HEK293 (cell line): ENCODE measurements around the gene KLHL17.

ENCODE experiments used
- CTCF ChIA-PET: fragments of 350-600 bp; formaldehyde crosslinking; extraction: SDS; loops from one replicate; lab custom pipeline; 2021; ENCODE audit warnings: antibody characterized with exemption; lab: Yijun Ruan, JAX
- POLR2A ChIA-PET: fragments of 300-600 bp; formaldehyde crosslinking; extraction: SDS; loops from one replicate; lab custom pipeline; 2020; ENCODE audit warnings: antibody characterized with exemption, inconsistent platforms; lab: Yijun Ruan, JAX
- H3K27ac ChIP-seq: fragments of 200-500 bp; sonication (Bioruptor generic); 2 replicates; pipeline ENCODE4 v1.5.1; 2014; ENCODE audit warnings: low read depth, low read length, control low read depth, inconsistent platforms; ENCODE audit errors: extremely low read depth
- H3K36me3 ChIP-seq, 2 experiments: fragments of 200-500 bp in 1 of 2; sonication (Bioruptor generic) in 1 of 2; 1 replicate in 1 of 2; 2 replicates in 1 of 2; pipeline ENCODE4 v1.5.1; 2014 to 2017; ENCODE audit warnings: inconsistent platforms in 2 of 2, low read length in 2 of 2; ENCODE audit not compliant: control insufficient read depth in 2 of 2, insufficient read depth in 1 of 2
- H3K4me1 ChIP-seq: fragments of 200-500 bp; sonication (Bioruptor generic); 2 replicates; pipeline ENCODE4 v1.5.1; 2014; ENCODE audit warnings: mild to moderate bottlenecking, low read length, inconsistent platforms; ENCODE audit not compliant: control insufficient read depth, insufficient read depth
- H3K4me3 ChIP-seq: 2 replicates; pipeline ENCODE4 v1.5.1; 2011; ENCODE audit warnings: low read depth, mild to moderate bottlenecking, control low read depth, low read length, moderate library complexity
- H3K9me3 ChIP-seq: fragments of 200-500 bp; sonication (Bioruptor generic); 2 replicates; pipeline ENCODE4 v1.5.1; 2014; ENCODE audit warnings: low read depth, low read length, inconsistent platforms; ENCODE audit not compliant: control insufficient read depth, insufficient read depth
- MYNN ChIP-seq: fragments of 450-650 bp; formaldehyde crosslinking; IDR thresholded peaks from 2 replicates; pipeline ENCODE4 v1.5.1; 2016; ENCODE audit warnings: missing biosample characterization, missing genetic modification characterization, borderline replicate concordance
- SCRT2 ChIP-seq: fragments of 450-650 bp; formaldehyde crosslinking; IDR thresholded peaks from 2 replicates; pipeline ENCODE4 v1.5.1; 2016; ENCODE audit warnings: missing biosample characterization, missing genetic modification characterization
- YY2 ChIP-seq: fragments of 450-650 bp; formaldehyde crosslinking; IDR thresholded peaks from 2 replicates; pipeline ENCODE4 v1.5.1; 2016; ENCODE audit warnings: missing biosample characterization, missing genetic modification characterization
- ZBTB21 ChIP-seq: fragments of 450-650 bp; formaldehyde crosslinking; IDR thresholded peaks from 2 replicates; pipeline ENCODE4 v1.5.1; 2017; ENCODE audit warnings: missing biosample characterization, missing genetic modification characterization
- ZFHX2 ChIP-seq: fragments of 450-650 bp; formaldehyde crosslinking; conservative IDR thresholded peaks from 2 replicates; pipeline ENCODE4 v1.5.1; 2016; ENCODE audit warnings: missing biosample characterization, missing genetic modification characterization
- ZNF157 ChIP-seq: fragments of 450-650 bp; formaldehyde crosslinking; IDR thresholded peaks from 2 replicates; pipeline ENCODE4 v1.5.1; 2016; ENCODE audit warnings: missing biosample characterization, missing genetic modification characterization
- ZNF2 ChIP-seq: fragments of 450-650 bp; formaldehyde crosslinking; IDR thresholded peaks from 2 replicates; pipeline ENCODE4 v1.5.1; 2016; ENCODE audit warnings: missing biosample characterization, missing genetic modification characterization
- ZNF266 ChIP-seq: fragments of 450-650 bp; formaldehyde crosslinking; IDR thresholded peaks from 2 replicates; pipeline ENCODE4 v1.5.1; 2016; ENCODE audit warnings: missing biosample characterization, missing genetic modification characterization, low read depth
- ZNF311 ChIP-seq: fragments of 450-650 bp; formaldehyde crosslinking; IDR thresholded peaks from 2 replicates; pipeline ENCODE4 v1.5.1; 2017; ENCODE audit warnings: missing biosample characterization, missing genetic modification characterization, borderline replicate concordance
- ZNF366 ChIP-seq: fragments of 450-650 bp; formaldehyde crosslinking; conservative IDR thresholded peaks from 2 replicates; pipeline ENCODE4 v1.5.1; 2016; ENCODE audit warnings: missing biosample characterization, missing genetic modification characterization
- ZNF416 ChIP-seq: fragments of 450-650 bp; formaldehyde crosslinking; IDR thresholded peaks from 2 replicates; pipeline ENCODE4 v1.5.1; 2016; ENCODE audit warnings: missing biosample characterization, missing genetic modification characterization
- ZNF423 ChIP-seq: fragments of 450-650 bp; formaldehyde crosslinking; IDR thresholded peaks from 2 replicates; pipeline ENCODE4 v1.5.1; 2016; ENCODE audit warnings: missing biosample characterization, missing genetic modification characterization
- ZNF426 ChIP-seq: fragments of 450-650 bp; formaldehyde crosslinking; IDR thresholded peaks from 2 replicates; pipeline ENCODE4 v1.5.1; 2017; ENCODE audit warnings: missing biosample characterization, missing genetic modification characterization, mild to moderate bottlenecking, inconsistent platforms, moderate library complexity
- ZNF473 ChIP-seq: fragments of 450-650 bp; formaldehyde crosslinking; IDR thresholded peaks from 2 replicates; pipeline ENCODE4 v1.5.1; 2017; ENCODE audit warnings: missing biosample characterization, missing genetic modification characterization
- ZNF544 ChIP-seq: fragments of 450-650 bp; formaldehyde crosslinking; IDR thresholded peaks from 2 replicates; pipeline ENCODE4 v1.5.0; 2017; ENCODE audit warnings: missing biosample characterization, missing genetic modification characterization
- ZNF560 ChIP-seq: fragments of 450-650 bp; formaldehyde crosslinking; IDR thresholded peaks from 2 replicates; pipeline ENCODE4 v1.5.1; 2017; ENCODE audit warnings: missing biosample characterization, missing genetic modification characterization, borderline replicate concordance
- ZNF600 ChIP-seq: fragments of 450-650 bp; formaldehyde crosslinking; IDR thresholded peaks from 2 replicates; pipeline ENCODE4 v1.5.1; 2016; ENCODE audit warnings: missing biosample characterization, missing genetic modification characterization
- ZNF629 ChIP-seq: fragments of 450-650 bp; formaldehyde crosslinking; IDR thresholded peaks from 2 replicates; pipeline ENCODE4 v1.5.1; 2017; ENCODE audit warnings: missing biosample characterization, missing genetic modification characterization
- ZSCAN30 ChIP-seq: fragments of 450-650 bp; IDR thresholded peaks from 2 replicates; pipeline ENCODE4 v1.5.1; 2018; ENCODE audit warnings: missing biosample characterization, mild to moderate bottlenecking, missing genetic modification characterization, moderate library complexity
- ZXDB ChIP-seq: fragments of 450-650 bp; formaldehyde crosslinking; IDR thresholded peaks from 2 replicates; pipeline ENCODE4 v1.5.1; 2016; ENCODE audit warnings: missing biosample characterization, missing genetic modification characterization
- TF ChIP-seq, protein P1 (sequence below): fragments of 450-650 bp; formaldehyde crosslinking; IDR thresholded peaks from 2 replicates; pipeline ENCODE4 v1.5.1; 2016; ENCODE audit warnings: missing biosample characterization, missing genetic modification characterization
- TF ChIP-seq, protein P2 (sequence below): fragments of 450-650 bp; formaldehyde crosslinking; optimal IDR thresholded peaks from 2 replicates; pipeline ENCODE3; 2016; ENCODE audit warnings: missing biosample characterization, mild to moderate bottlenecking, missing genetic modification characterization
- TF ChIP-seq, protein P3 (sequence below): fragments of 450-650 bp; formaldehyde crosslinking; IDR thresholded peaks from 2 replicates; pipeline ENCODE4 v1.5.1; 2016; ENCODE audit warnings: missing biosample characterization, missing genetic modification characterization
- TF ChIP-seq, protein P4 (sequence below): fragments of 450-650 bp; formaldehyde crosslinking; IDR thresholded peaks from 2 replicates; pipeline ENCODE4 v1.5.1; 2016; ENCODE audit warnings: missing biosample characterization, missing genetic modification characterization
- TF ChIP-seq, protein P5 (sequence below): fragments of 450-650 bp; IDR thresholded peaks from 2 replicates; pipeline ENCODE4 v1.5.1; 2018; ENCODE audit warnings: missing biosample characterization, mild to moderate bottlenecking, missing genetic modification characterization
- TF ChIP-seq, protein P6 (sequence below): fragments of 450-650 bp; formaldehyde crosslinking; IDR thresholded peaks from 2 replicates; pipeline ENCODE4; 2016; ENCODE audit warnings: missing biosample characterization, missing genetic modification characterization

Gene KLHL17

DNA sequence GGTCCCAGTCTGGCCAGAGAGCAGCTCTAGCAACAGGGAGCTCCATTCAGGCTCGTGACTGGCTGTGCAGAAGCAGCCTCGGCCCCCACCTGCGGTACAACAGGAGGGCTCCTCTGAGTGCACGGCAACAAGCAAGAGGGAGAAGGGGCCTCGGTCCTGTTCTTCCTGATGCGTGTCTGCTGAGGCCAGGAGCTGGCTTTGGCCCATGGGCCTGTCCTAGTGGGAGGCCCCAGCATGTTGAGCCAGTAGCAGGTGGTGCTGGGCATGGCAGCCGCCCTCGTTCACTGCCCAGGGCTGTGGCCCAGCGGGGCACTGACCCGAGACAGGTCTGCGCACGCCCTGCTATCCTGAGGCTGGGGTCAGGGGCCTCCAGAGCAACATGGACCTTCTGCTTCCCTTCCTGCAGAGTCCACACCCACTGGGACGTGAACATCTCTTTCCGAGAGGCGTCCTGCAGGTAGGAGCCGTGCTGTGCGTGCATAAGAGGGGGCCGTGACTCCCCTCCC, 29.7 kb upstream of the KLHL17 start (continued):
- TF ChIP-seq ZNF473 (tag by site-specific recombination) = no peak
- peak; percentile 32; the same call in 1 of the 2 replicates for TF ChIP-seq ZNF2 (tag by site-specific recombination)
- no peak for TF ChIP-seq ZNF426 (tag by site-specific recombination)
- no peak for TF ChIP-seq ZNF423
- no peak for TF ChIP-seq ZNF416 (tag by site-specific recombination)
- TF ChIP-seq, protein P1, sequence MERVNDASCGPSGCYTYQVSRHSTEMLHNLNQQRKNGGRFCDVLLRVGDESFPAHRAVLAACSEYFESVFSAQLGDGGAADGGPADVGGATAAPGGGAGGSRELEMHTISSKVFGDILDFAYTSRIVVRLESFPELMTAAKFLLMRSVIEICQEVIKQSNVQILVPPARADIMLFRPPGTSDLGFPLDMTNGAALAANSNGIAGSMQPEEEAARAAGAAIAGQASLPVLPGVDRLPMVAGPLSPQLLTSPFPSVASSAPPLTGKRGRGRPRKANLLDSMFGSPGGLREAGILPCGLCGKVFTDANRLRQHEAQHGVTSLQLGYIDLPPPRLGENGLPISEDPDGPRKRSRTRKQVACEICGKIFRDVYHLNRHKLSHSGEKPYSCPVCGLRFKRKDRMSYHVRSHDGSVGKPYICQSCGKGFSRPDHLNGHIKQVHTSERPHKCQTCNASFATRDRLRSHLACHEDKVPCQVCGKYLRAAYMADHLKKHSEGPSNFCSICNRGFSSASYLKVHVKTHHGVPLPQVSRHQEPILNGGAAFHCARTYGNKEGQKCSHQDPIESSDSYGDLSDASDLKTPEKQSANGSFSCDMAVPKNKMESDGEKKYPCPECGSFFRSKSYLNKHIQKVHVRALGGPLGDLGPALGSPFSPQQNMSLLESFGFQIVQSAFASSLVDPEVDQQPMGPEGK (tag by site-specific recombination) = peak; percentile 43; the same call in 1 of the 2 replicates
- TF ChIP-seq ZNF560 (tag by site-specific recombination) = no peak
- TF ChIP-seq YY2 (tag by site-specific recombination) = no peak
- TF ChIP-seq ZSCAN30 (tag by site-specific recombination) = no peak
- TF ChIP-seq, protein P2, sequence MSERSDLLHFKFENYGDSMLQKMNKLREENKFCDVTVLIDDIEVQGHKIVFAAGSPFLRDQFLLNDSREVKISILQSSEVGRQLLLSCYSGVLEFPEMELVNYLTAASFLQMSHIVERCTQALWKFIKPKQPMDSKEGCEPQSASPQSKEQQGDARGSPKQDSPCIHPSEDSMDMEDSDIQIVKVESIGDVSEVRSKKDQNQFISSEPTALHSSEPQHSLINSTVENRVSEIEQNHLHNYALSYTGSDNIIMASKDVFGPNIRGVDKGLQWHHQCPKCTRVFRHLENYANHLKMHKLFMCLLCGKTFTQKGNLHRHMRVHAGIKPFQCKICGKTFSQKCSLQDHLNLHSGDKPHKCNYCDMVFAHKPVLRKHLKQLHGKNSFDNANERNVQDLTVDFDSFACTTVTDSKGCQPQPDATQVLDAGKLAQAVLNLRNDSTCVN = peak; percentile 7
- no peak for TF ChIP-seq ZBTB21 (tag by site-specific recombination)
- no peak for TF ChIP-seq ZNF157 (tag by site-specific recombination)
- TF ChIP-seq SCRT2 = peak; percentile 87
- TF ChIP-seq, protein P3, sequence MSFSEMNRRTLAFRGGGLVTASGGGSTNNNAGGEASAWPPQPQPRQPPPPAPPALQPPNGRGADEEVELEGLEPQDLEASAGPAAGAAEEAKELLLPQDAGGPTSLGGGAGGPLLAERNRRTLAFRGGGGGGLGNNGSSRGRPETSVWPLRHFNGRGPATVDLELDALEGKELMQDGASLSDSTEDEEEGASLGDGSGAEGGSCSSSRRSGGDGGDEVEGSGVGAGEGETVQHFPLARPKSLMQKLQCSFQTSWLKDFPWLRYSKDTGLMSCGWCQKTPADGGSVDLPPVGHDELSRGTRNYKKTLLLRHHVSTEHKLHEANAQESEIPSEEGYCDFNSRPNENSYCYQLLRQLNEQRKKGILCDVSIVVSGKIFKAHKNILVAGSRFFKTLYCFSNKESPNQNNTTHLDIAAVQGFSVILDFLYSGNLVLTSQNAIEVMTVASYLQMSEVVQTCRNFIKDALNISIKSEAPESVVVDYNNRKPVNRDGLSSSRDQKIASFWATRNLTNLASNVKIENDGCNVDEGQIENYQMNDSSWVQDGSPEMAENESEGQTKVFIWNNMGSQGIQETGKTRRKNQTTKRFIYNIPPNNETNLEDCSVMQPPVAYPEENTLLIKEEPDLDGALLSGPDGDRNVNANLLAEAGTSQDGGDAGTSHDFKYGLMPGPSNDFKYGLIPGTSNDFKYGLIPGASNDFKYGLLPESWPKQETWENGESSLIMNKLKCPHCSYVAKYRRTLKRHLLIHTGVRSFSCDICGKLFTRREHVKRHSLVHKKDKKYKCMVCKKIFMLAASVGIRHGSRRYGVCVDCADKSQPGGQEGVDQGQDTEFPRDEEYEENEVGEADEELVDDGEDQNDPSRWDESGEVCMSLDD (tag by site-specific recombination) = no peak
- no peak for TF ChIP-seq ZNF266 (tag by site-specific recombination)
- TF ChIP-seq, protein P4, sequence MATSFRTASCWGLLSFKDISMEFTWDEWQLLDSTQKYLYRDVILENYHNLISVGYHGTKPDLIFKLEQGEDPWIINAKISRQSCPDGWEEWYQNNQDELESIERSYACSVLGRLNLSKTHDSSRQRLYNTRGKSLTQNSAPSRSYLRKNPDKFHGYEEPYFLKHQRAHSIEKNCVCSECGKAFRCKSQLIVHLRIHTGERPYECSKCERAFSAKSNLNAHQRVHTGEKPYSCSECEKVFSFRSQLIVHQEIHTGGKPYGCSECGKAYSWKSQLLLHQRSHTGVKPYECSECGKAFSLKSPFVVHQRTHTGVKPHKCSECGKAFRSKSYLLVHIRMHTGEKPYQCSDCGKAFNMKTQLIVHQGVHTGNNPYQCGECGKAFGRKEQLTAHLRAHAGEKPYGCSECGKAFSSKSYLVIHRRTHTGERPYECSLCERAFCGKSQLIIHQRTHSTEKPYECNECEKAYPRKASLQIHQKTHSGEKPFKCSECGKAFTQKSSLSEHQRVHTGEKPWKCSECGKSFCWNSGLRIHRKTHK = no peak
- TF ChIP-seq ZNF311 (tag by site-specific recombination) = no peak
- TF ChIP-seq ZNF366 (tag by site-specific recombination) = no peak

DNA sequence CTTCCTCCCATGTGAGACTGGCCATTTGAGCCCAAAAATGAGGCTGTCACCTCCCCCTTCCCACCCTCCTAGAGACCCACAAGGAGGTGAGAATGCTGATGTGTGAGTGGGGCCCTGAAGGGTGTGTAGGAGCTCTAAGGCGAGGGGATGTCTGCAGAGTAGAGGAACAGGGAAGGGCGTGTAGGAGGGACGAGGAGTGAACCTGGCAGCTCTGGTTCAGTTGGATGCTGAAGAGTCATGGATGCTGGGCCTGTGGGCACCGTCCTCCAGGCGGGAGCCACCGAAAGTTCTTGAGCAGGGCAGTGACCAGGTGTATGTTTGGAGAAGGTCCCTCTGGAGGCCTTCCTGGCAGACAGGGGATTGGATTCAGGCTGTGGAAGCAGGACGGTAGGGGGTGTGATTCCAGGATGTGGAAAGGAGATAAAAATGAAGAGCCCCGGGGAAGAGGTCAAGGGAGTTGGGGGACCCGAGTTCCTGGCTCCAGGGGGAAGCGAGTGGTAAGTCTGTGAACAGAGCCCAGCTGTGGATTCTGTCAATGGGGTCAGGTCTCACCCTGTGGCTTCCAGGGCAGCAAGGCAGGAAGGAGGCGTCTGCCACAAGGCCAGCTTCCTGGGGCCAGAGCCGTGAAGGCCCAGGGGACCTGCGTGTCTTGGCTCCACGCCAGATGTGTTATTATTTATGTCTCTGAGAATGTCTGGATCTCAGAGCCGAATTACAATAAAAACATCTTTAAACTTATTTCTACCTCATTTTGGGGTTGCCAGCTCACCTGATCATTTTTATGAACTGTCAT, 28.8 kb upstream of the KLHL17 start:
- H3K9me3 ChIP-seq = no peaks in the 10 kb centered on the region
- ChIA-PET POLR2A (interaction anchor here (1.0 to 6.5 kb wide), 4 partner anchors 10 to 45 kb away, joined by 3 to 111 read pairs (median 8); no protein-coding TSS in a partner anchor), CTCF (interaction anchor here (0.6 to 2.7 kb wide), 5 partner anchors 8 to 283 kb away, joined by 3 to 16 read pairs (median 4); no protein-coding TSS in a partner anchor)
- TF ChIP-seq, protein P5, sequence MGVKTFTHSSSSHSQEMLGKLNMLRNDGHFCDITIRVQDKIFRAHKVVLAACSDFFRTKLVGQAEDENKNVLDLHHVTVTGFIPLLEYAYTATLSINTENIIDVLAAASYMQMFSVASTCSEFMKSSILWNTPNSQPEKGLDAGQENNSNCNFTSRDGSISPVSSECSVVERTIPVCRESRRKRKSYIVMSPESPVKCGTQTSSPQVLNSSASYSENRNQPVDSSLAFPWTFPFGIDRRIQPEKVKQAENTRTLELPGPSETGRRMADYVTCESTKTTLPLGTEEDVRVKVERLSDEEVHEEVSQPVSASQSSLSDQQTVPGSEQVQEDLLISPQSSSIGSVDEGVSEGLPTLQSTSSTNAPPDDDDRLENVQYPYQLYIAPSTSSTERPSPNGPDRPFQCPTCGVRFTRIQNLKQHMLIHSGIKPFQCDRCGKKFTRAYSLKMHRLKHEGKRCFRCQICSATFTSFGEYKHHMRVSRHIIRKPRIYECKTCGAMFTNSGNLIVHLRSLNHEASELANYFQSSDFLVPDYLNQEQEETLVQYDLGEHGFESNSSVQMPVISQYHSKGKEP = 0 out of 2 replicates have a peak, but pooled peaks have one; percentile 33
- TF ChIP-seq MYNN (tag by site-specific recombination) (no peak), ZNF266 (tag by site-specific recombination) (no peak), ZNF600 (tag by site-specific recombination) (peak; percentile 78), ZXDB (tag by site-specific recombination) (peak; percentile 50; the same call in 1 of the 2 replicates), ZNF544 (tag by site-specific recombination) (no peak), ZNF629 (tag by site-specific recombination) (peak; percentile 36; the same call in 1 of the 2 replicates), ZFHX2 (tag by site-specific recombination) (peak; percentile 83)
- TF ChIP-seq, protein P6, sequence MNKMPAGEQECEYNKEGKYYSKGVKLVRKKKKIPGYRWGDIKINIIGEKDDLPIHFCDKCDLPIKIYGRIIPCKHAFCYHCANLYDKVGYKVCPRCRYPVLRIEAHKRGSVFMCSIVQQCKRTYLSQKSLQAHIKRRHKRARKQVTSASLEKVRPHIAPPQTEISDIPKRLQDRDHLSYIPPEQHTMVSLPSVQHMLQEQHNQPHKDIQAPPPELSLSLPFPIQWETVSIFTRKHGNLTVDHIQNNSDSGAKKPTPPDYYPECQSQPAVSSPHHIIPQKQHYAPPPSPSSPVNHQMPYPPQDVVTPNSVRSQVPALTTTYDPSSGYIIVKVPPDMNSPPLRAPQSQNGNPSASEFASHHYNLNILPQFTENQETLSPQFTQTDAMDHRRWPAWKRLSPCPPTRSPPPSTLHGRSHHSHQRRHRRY (tag by site-specific recombination) = no peak

More for the DNA sequence above, 28.8 kb upstream of the KLHL17 start:
- peaks cover 27% of the 10 kb centered on the region for H3K4me1 ChIP-seq
- H3K36me3 ChIP-seq = peaks cover 0 to 58% of the 10 kb centered on the region in 2 experiments; a peak in 1 of 3 replicates
- H3K27ac ChIP-seq = peak overlapping the region; percentile 82
- no peak overlapping the region for H3K4me3 ChIP-seq
